Measurements from ENCODE around the gene PER3.
"Not testable (repeated sequence)": the region's sequence is repeated elsewhere in the genome, so short reads cannot be mapped to it uniquely, and the experiment has no call there.

PER3 gene

DNA sequence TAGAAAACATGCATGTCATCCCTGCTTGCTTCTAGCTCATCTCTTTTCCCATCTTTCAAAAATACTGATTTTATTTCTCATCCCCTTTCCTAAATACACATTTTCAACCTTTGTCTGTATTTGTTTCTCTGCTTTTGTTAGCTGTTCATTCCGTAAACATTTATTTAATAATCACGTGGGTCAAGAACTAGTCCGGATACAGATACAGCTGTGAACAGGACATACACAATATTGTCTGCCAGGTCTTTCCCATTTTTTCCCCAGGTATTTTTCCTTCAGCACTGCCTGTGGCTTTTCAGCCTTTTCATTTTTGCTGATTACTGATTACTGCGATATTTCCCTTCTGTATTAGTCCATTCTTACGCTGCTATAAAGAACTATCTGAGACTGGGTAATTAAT, 5.7 kb downstream of the PER3 start:
- TF ChIP-seq EZH2phosphoT487 (IDR thresholded peaks at IDR 0.05; ENCODE audit: low read length) (no peak), EZH2 (optimal IDR thresholded peaks at IDR 0.05; ENCODE audit: low read depth, low read length) (no peak)
- TF ChIP-seq, protein P1, sequence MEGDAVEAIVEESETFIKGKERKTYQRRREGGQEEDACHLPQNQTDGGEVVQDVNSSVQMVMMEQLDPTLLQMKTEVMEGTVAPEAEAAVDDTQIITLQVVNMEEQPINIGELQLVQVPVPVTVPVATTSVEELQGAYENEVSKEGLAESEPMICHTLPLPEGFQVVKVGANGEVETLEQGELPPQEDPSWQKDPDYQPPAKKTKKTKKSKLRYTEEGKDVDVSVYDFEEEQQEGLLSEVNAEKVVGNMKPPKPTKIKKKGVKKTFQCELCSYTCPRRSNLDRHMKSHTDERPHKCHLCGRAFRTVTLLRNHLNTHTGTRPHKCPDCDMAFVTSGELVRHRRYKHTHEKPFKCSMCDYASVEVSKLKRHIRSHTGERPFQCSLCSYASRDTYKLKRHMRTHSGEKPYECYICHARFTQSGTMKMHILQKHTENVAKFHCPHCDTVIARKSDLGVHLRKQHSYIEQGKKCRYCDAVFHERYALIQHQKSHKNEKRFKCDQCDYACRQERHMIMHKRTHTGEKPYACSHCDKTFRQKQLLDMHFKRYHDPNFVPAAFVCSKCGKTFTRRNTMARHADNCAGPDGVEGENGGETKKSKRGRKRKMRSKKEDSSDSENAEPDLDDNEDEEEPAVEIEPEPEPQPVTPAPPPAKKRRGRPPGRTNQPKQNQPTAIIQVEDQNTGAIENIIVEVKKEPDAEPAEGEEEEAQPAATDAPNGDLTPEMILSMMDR (IDR thresholded peaks at IDR 0.05; ENCODE audit: low read length), result no peak
- H3K27me3 ChIP-seq (replicated peaks; ENCODE audit: insufficient read depth, low read length), result peaks cover 21% of the 10 kb centered on the region
- H3K4me3 ChIP-seq (ENCODE audit: low read length), result no peak overlapping the region
- no peaks in the 10 kb centered on the region for H3K4me1 ChIP-seq (ENCODE audit: low read length)
- H3F3A ChIP-seq (ENCODE audit: insufficient read depth, low read length), result no peaks in the 10 kb centered on the region
- no peaks in the 10 kb centered on the region for H3K9me2 ChIP-seq (replicated peaks; ENCODE audit: insufficient read depth, low read length)
- no peak overlapping the region for H3K4me2 ChIP-seq (ENCODE audit: low read depth, low read length)
- H3K9ac ChIP-seq (ENCODE audit: low read length), result no peak overlapping the region
- no peak overlapping the region for H3K27ac ChIP-seq (ENCODE audit: low read length)
- no peaks in the 10 kb centered on the region for H4K20me1 ChIP-seq (ENCODE audit: insufficient read depth, low read length)
- H2AFZ ChIP-seq (ENCODE audit: low read length), result no peak overlapping the region
- DNase-seq, result no peak
- no peaks in the 10 kb centered on the region for H3K79me2 ChIP-seq (ENCODE audit: low read length)
- no peaks in the 10 kb centered on the region for H3K36me3 ChIP-seq (replicated peaks; ENCODE audit: insufficient read depth, low read length)
- H3K9me3 ChIP-seq (replicated peaks; ENCODE audit: insufficient read depth, low read length), result no peaks in the 10 kb centered on the region

DNA sequence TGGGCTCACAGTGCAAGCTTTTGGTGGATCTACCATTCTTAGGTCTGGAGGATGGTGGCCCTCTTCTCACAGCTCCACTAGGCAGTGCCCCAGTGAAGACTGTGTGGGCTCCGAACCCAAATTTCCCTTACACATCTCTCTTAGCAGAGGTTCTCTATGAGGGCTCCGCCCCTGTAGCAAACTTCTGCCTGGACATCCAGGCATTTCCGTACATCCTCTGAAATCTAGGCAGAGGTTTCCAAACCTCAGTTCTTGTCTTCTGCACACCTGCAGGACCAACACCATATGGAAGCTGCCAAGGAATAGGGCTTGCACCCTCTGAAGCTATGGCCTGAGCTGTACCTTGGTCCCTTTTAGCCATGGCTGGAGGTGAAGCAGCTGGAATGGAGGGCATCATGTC, 6.9 kb downstream of the PER3 start:
- not testable (repeated sequence) for H3K9ac ChIP-seq (ENCODE audit: low read length); H3K4me1 ChIP-seq (ENCODE audit: low read length); H3F3A ChIP-seq (ENCODE audit: insufficient read depth, low read length); H4K20me1 ChIP-seq (ENCODE audit: insufficient read depth, low read length); H3K4me2 ChIP-seq (ENCODE audit: low read depth, low read length); H3K9me2 ChIP-seq (replicated peaks; ENCODE audit: insufficient read depth, low read length); H3K36me3 ChIP-seq (replicated peaks; ENCODE audit: insufficient read depth, low read length); H3K27ac ChIP-seq (ENCODE audit: low read length); H2AFZ ChIP-seq (ENCODE audit: low read length); H3K4me3 ChIP-seq (ENCODE audit: low read length); H3K9me3 ChIP-seq (replicated peaks; ENCODE audit: insufficient read depth, low read length); DNase-seq; H3K79me2 ChIP-seq (ENCODE audit: low read length)
- peaks cover 27% of the 10 kb centered on the region for H3K27me3 ChIP-seq (replicated peaks; ENCODE audit: insufficient read depth, low read length)

DNA sequence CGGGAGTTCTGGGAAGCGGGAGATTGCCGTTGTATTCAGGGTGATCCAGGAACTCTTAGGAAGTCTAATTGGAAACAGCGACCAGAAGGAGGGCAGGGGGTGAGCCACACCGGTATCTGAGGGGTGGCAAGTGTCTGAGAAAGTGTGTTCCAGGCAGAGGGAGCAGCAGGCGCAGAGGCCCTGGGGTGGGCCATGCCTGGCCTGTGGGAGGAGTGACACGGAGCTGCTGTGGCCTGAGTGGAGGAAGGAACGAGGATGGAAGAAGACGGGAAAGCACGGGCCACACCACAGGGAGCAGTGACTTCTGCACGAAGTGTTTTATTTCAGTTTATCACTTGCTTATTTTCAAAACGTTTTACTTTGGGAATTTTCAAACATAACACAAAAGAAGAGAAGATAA, 11.3 kb downstream of the PER3 start:
- no peak for TF ChIP-seq EZH2phosphoT487 (IDR thresholded peaks at IDR 0.05; ENCODE audit: low read length)
- TF ChIP-seq EZH2 (optimal IDR thresholded peaks at IDR 0.05; ENCODE audit: low read depth, low read length), result no peak
- TF ChIP-seq, protein P1 (IDR thresholded peaks at IDR 0.05; ENCODE audit: low read length), result no peak
- Histone ChIP-seq H3K4me1 (ENCODE audit: low read length) (no peaks in the 10 kb centered on the region), H3K9ac (ENCODE audit: low read length) (no peak overlapping the region), H3K27ac (ENCODE audit: low read length) (no peak overlapping the region), H3K9me2 (replicated peaks; ENCODE audit: insufficient read depth, low read length) (no peaks in the 10 kb centered on the region), H2AFZ (ENCODE audit: low read length) (no peak overlapping the region), H3K79me2 (ENCODE audit: low read length) (no peaks in the 10 kb centered on the region), H3K36me3 (replicated peaks; ENCODE audit: insufficient read depth, low read length) (no peaks in the 10 kb centered on the region), H3K4me3 (ENCODE audit: low read length) (no peak overlapping the region), H3K27me3 (replicated peaks; ENCODE audit: insufficient read depth, low read length) (peaks cover 43% of the 10 kb centered on the region), H3K4me2 (ENCODE audit: low read depth, low read length) (no peak overlapping the region), H3K9me3 (replicated peaks; ENCODE audit: insufficient read depth, low read length) (no peaks in the 10 kb centered on the region), H3F3A (ENCODE audit: insufficient read depth, low read length) (no peaks in the 10 kb centered on the region), H4K20me1 (ENCODE audit: insufficient read depth, low read length) (no peaks in the 10 kb centered on the region)
- DNase-seq, result no peak

DNA sequence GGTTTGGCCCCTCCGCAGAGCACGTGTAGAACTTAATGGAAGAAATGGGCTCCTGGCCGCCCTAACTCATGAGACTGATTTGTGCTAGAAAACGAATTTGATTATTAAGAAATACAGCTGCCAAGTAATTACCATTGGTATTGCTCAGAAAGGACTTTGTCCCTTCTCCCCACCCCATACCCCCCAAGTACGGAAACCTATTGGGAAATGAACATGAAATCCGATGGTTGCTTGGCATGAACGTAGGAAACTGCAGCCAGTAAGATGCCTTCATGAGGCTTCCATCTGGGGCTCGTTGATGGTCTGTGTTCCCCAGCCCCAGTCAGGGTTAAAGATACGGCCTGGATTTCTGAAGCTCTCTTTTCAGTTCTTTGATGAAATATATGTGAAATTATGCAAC, 21.4 kb downstream of the PER3 start:
- H3K4me1 ChIP-seq (ENCODE audit: low read length), result no peaks in the 10 kb centered on the region
- no peaks in the 10 kb centered on the region for H3K9me3 ChIP-seq (replicated peaks; ENCODE audit: insufficient read depth, low read length)
- no peaks in the 10 kb centered on the region for H3F3A ChIP-seq (ENCODE audit: insufficient read depth, low read length)
- H3K27ac ChIP-seq (ENCODE audit: low read length), result no peak overlapping the region
- TF ChIP-seq EZH2phosphoT487 (IDR thresholded peaks at IDR 0.05; ENCODE audit: low read length) (no peak), EZH2 (optimal IDR thresholded peaks at IDR 0.05; ENCODE audit: low read depth, low read length) (no peak)
- TF ChIP-seq, protein P1 (IDR thresholded peaks at IDR 0.05; ENCODE audit: low read length), result no peak
- no peak overlapping the region for H3K9ac ChIP-seq (ENCODE audit: low read length)
- no peak overlapping the region for H3K4me2 ChIP-seq (ENCODE audit: low read depth, low read length)
- H3K79me2 ChIP-seq (ENCODE audit: low read length), result no peaks in the 10 kb centered on the region
- 0 out of 2 replicates have a peak, but pooled peaks cover 3% of the 10 kb centered on the region for H3K27me3 ChIP-seq (replicated peaks; ENCODE audit: insufficient read depth, low read length)
- H3K36me3 ChIP-seq (replicated peaks; ENCODE audit: insufficient read depth, low read length), result no peaks in the 10 kb centered on the region
- H2AFZ ChIP-seq (ENCODE audit: low read length), result no peak overlapping the region
- H3K9me2 ChIP-seq (replicated peaks; ENCODE audit: insufficient read depth, low read length), result no peaks in the 10 kb centered on the region
- no peak for DNase-seq
- no peak overlapping the region for H3K4me3 ChIP-seq (ENCODE audit: low read length)
- H4K20me1 ChIP-seq (ENCODE audit: insufficient read depth, low read length), result no peaks in the 10 kb centered on the region

All from MM.1S (cell line).